ENCODE measurements around the gene FGD2. TPM values are rescaled to one million over a fixed set of nuclear protein-coding genes. Genes with fewer than 3 reads are reported as not detected.

The FGD2 gene
- total and polyA plus RNA-seq, 2 of the 8 experiments (the other 6 are each of a cell fraction or from before 2014, with no cell fraction given): 0.12 to 0.32 TPM

DNA sequence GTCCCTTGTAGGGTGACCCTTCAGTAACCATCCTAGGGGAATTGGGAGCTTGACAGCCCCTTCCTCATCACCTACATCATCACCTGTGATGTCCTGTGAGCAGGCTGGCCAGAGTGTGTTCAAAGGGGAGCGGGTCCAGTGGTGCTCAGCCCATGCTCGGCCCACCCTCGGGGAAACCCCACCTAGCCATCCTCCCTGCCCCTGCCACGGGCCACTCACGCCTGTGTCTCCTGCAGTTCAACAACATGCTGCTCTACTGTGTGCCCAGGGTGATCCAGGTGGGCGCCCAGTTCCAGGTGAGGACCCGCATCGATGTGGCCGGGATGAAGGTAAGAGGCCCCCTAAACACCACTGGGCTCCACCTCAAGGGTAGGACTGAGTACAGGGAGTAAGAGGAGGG lies 10.1 kb downstream of the FGD2 start (continued):
- TF ChIP-seq SIRT6 (IDR thresholded peaks at IDR 0.05; ENCODE audit: low read length): no peak
- TF ChIP-seq CHD7 (IDR thresholded peaks at IDR 0.05; ENCODE audit: insufficient replicate concordance, low read length): no peak
- TF ChIP-seq, protein P1, sequence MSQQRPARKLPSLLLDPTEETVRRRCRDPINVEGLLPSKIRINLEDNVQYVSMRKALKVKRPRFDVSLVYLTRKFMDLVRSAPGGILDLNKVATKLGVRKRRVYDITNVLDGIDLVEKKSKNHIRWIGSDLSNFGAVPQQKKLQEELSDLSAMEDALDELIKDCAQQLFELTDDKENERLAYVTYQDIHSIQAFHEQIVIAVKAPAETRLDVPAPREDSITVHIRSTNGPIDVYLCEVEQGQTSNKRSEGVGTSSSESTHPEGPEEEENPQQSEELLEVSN (IDR thresholded peaks at IDR 0.05): no peak
- TF ChIP-seq NRF1 (IDR thresholded peaks at IDR 0.05; ENCODE audit: low read depth, low read length): no peak

Measured in H1 (cell line).